HepG2 (cell line): ENCODE measurements around the gene SGCG. TPM values are rescaled to one million over a fixed set of nuclear protein-coding genes. Genes with fewer than 3 reads are reported as not detected.

Source experiments
- ATAC-seq: fragments of 200-7000 bp; cut with Tn5 transposase; 3 replicates; pipeline ENCODE4 v1.9.1; 2020; ENCODE audit warnings: mild to moderate bottlenecking, moderate library complexity
- BruUV-seq: library from RNA; stranded (reverse); fragments of 400-500 nt; replicated peaks from 2 replicates; lab custom pipeline; 2021; lab: Mats Ljungman, UMichigan
- CTCF ChIA-PET: fragments of 300-600 bp; formaldehyde crosslinking; extraction: SDS; loops from one replicate; lab custom pipeline; 2021; ENCODE audit warnings: low total read pairs, inconsistent platforms, low intra/inter-chr PET ratio; lab: Yijun Ruan, JAX
- POLR2A ChIA-PET: fragments of 350-600 bp; sonication (Branson Sonifier 250); formaldehyde crosslinking; loops from one replicate; lab custom pipeline; 2020; ENCODE audit warnings: antibody characterized with exemption, inconsistent platforms; lab: Yijun Ruan, JAX
- DNase-seq: peaks from one replicate; pipeline ENCODE4 v3.0.0-alpha.2; 2015; ENCODE audit warnings: low spot score
- FAIRE-seq: peaks from 3 replicates; lab custom pipeline; 2011; peaks lifted over from hg19 to GRCh38; lab: Jason Lieb, UNC
- H2AFZ ChIP-seq: one replicate; pipeline ENCODE4 v1.6.1; 2011; ENCODE audit warnings: low read length, inconsistent platforms
- H3K27ac ChIP-seq: fragments of 300-600 bp; 3 replicates; pipeline ENCODE4 v1.8.0; 2011; ENCODE audit warnings: mixed run types, mild to moderate bottlenecking, mixed read lengths, low read length, inconsistent platforms; ENCODE audit not compliant: insufficient read depth; ENCODE audit errors: extremely low read length
- H3K27me3 ChIP-seq, 2 experiments: fragments of 200-600 bp in 1 of 2; 2 replicates in 1 of 2; 3 replicates in 1 of 2; pipeline versions ENCODE4 v1.6.0 to v1.8.0; 2011; ENCODE audit warnings: low read length in 2 of 2, mild to moderate bottlenecking in 2 of 2, moderate library complexity in 2 of 2, inconsistent platforms in 1 of 2; ENCODE audit not compliant: insufficient read depth in 2 of 2, control insufficient read depth in 1 of 2
- H3K36me3 ChIP-seq, 2 experiments: fragments of 200-600 bp in 1 of 2; replicated peaks in 1 of 2; 2 replicates in 1 of 2; 3 replicates in 1 of 2; pipeline versions ENCODE4 v1.5.1 to v1.8.0; 2011; ENCODE audit warnings: low read length in 2 of 2, inconsistent platforms in 1 of 2; ENCODE audit not compliant: insufficient read depth in 2 of 2, control insufficient read depth in 1 of 2
- H3K4me1 ChIP-seq: 2 replicates; pipeline ENCODE4 v1.5.1; 2012; ENCODE audit warnings: low read length, inconsistent platforms; ENCODE audit not compliant: insufficient read depth
- H3K4me2 ChIP-seq: 2 replicates; pipeline ENCODE4 v1.6.0; 2011; ENCODE audit warnings: low read depth, low read length, inconsistent platforms
- H3K4me3 ChIP-seq, 3 experiments: fragments of 200-600 bp in 1 of 3; sonication (generic), shearing (Covaris generic) in 1 of 3; replicated peaks in 1 of 3; 2 replicates each; pipeline ENCODE4 v1.5.1; 2011 to 2016; ENCODE audit warnings: low read length in 3 of 3, inconsistent platforms in 2 of 3, low read depth in 2 of 3, mild to moderate bottlenecking in 2 of 3, control low read depth in 1 of 3, mixed read lengths in 1 of 3; ENCODE audit not compliant: insufficient read depth in 1 of 3
- H3K79me2 ChIP-seq: one replicate; pipeline ENCODE4 v1.6.1; 2011; ENCODE audit warnings: low read length, inconsistent platforms; ENCODE audit not compliant: insufficient read depth
- H3K9ac ChIP-seq: 2 replicates; pipeline ENCODE4 v1.6.0; 2011; ENCODE audit warnings: mild to moderate bottlenecking, low read depth, low read length, inconsistent platforms; ENCODE audit not compliant: insufficient read depth
- H3K9me3 ChIP-seq: 2 replicates; pipeline ENCODE4 v1.5.1; 2012; ENCODE audit warnings: mild to moderate bottlenecking, low read length
- H4K20me1 ChIP-seq: 2 replicates; pipeline ENCODE4 v1.6.0; 2011; ENCODE audit warnings: inconsistent platforms, mild to moderate bottlenecking, low read length, moderate library complexity; ENCODE audit not compliant: insufficient read depth
- ETS1 ChIP-seq: sonication (generic); formaldehyde crosslinking; IDR thresholded peaks from 2 replicates; pipeline ENCODE4 v1.4.0; 2020; ENCODE audit warnings: missing genetic modification reagents
- GZF1 ChIP-seq: sonication (generic); formaldehyde crosslinking; IDR thresholded peaks from 2 replicates; pipeline ENCODE4 v1.5.1; 2020; ENCODE audit warnings: mild to moderate bottlenecking, missing genetic modification reagents
- KDM2A ChIP-seq: sonication (generic); formaldehyde crosslinking; IDR thresholded peaks from 2 replicates; pipeline ENCODE4 v1.4.0; 2020; ENCODE audit warnings: low read depth, missing genetic modification reagents, borderline replicate concordance
- NAIF1 ChIP-seq: sonication (generic); formaldehyde crosslinking; IDR thresholded peaks from 2 replicates; pipeline ENCODE4 v1.5.0; 2020; ENCODE audit warnings: mild to moderate bottlenecking, missing genetic modification reagents, borderline replicate concordance
- NFE2 ChIP-seq: sonication (generic); formaldehyde crosslinking; IDR thresholded peaks from 2 replicates; pipeline ENCODE4 v1.4.0; 2020; ENCODE audit warnings: missing genetic modification reagents
- SIN3B ChIP-seq: fragments of 150-350 bp; IDR thresholded peaks from 2 replicates; pipeline ENCODE4 v1.6.1; 2014; ENCODE audit warnings: low read length
- TP53 ChIP-seq: sonication (generic); formaldehyde crosslinking; conservative IDR thresholded peaks from 2 replicates; pipeline ENCODE4 v1.4.0; 2020; ENCODE audit warnings: missing genetic modification reagents
- ZBTB38 ChIP-seq: sonication (generic); formaldehyde crosslinking; IDR thresholded peaks from 2 replicates; pipeline ENCODE4 v1.5.1; 2020; ENCODE audit warnings: mild to moderate bottlenecking, missing genetic modification reagents
- ZFX ChIP-seq: sonication (generic); formaldehyde crosslinking; IDR thresholded peaks from 2 replicates; pipeline ENCODE4 v1.4.0; 2020; ENCODE audit warnings: mild to moderate bottlenecking, low read depth, missing genetic modification reagents, moderate library complexity
- ZKSCAN1 ChIP-seq: fragments of 150-350 bp; IDR thresholded peaks from 2 replicates; pipeline ENCODE4 v1.6.1; 2014; ENCODE audit warnings: low read length
- ZNF10 ChIP-seq: sonication (generic); formaldehyde crosslinking; IDR thresholded peaks from 2 replicates; pipeline ENCODE4 v1.4.0; 2020; ENCODE audit warnings: mild to moderate bottlenecking, low read depth, missing genetic modification reagents, borderline replicate concordance
- ZNF331 ChIP-seq: sonication (generic); formaldehyde crosslinking; IDR thresholded peaks from 2 replicates; pipeline ENCODE4 v1.4.0; 2020; ENCODE audit warnings: missing genetic modification reagents
- ZNF343 ChIP-seq: sonication (generic); formaldehyde crosslinking; IDR thresholded peaks from 2 replicates; pipeline ENCODE4 v1.4.0; 2020; ENCODE audit warnings: mild to moderate bottlenecking, missing genetic modification reagents
- ZNF570 ChIP-seq: sonication (generic); formaldehyde crosslinking; IDR thresholded peaks from 2 replicates; pipeline ENCODE4 v1.4.0; 2020; ENCODE audit warnings: mild to moderate bottlenecking, missing genetic modification reagents, borderline replicate concordance
- in situ Hi-C: cut with HindIII; loops from 2 replicates; pipeline ENCODE4 v1.10.0; 2017; ENCODE audit warnings: low pct_unique_long_range_greater_than_20kb; ENCODE audit not compliant: extremely low pct_ligation_motif_present
- intact Hi-C: fragments of 100-400 bp; cut with micrococcal nuclease; formaldehyde crosslinking; loops from one replicate; pipeline ENCODE4 v1.10.0; 2022; ENCODE audit not compliant: unreplicated experiment
- polyA plus RNA-seq, 8 experiments: library from polyadenylated mRNA; depleted of rRNA in 3 of 8; stranded (reverse) in 7 of 8; unstranded in 1 of 8; fragments of >200 nt; fragmentation: Illumina TruSeq in 4 of 8; extraction: Trizol in 4 of 8; gene quantifications; 2 replicates each; pipeline versions ENCODE4 v1.2.1 to v1.2.3, GENCODE V29; 2011 to 2016; ENCODE audit warnings: low read depth in 4 of 8, missing spikeins in 1 of 8, mixed read lengths in 1 of 8; ENCODE audit not compliant: insufficient read depth in 1 of 8
- total RNA-seq, 5 experiments: library from RNA; depleted of rRNA; stranded (reverse); fragments of >200 nt; fragmentation: Illumina TruSeq; extraction: Trizol; gene quantifications; 2 replicates each; pipeline ENCODE4 v1.2.3, GENCODE V29; 2016; ENCODE audit warnings: low read depth in 1 of 5
- TF ChIP-seq, protein P1 (sequence below): sonication (generic); formaldehyde crosslinking; IDR thresholded peaks from 2 replicates; pipeline ENCODE4 v1.5.0; 2020; ENCODE audit warnings: mild to moderate bottlenecking, missing genetic modification reagents
- TF ChIP-seq, protein P2 (sequence below): sonication (generic); formaldehyde crosslinking; IDR thresholded peaks from 2 replicates; pipeline ENCODE4 v1.4.0; 2020; ENCODE audit warnings: missing genetic modification reagents, borderline replicate concordance
- TF ChIP-seq, protein P3 (sequence below): sonication (generic); formaldehyde crosslinking; IDR thresholded peaks from 2 replicates; pipeline ENCODE4 v1.4.0; 2020; ENCODE audit warnings: missing genetic modification reagents

The SGCG gene
- total and polyA plus RNA-seq, 2 of the 13 experiments (the other 11 are each of a cell fraction or from before 2014, with no cell fraction given), result not detected

DNA sequence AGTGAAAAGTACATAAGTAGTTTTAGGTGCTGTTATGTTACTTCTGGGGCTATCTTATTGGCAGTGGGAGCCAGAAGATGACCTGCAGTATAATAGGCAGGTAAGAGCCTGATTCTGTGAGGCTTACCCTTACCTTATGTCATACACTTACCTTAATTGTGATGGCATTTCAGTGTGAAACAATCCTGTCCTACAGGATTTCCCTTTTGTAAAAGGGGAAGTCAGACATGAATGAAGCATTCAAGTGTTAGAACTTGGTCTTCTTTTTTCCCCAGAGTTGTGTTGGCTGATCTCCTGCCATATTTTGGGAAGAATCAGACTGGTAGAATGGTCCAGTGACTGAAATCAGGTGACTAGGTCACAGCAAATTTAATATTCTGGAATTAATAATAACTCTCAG is 55.2 kb downstream of the SGCG start:
- no peaks in the 10 kb centered on the region for H3K4me1 ChIP-seq
- ChIA-PET CTCF (no interaction called here), POLR2A (no interaction called here)
- FAIRE-seq, result no peak
- H3K27ac ChIP-seq, result no peak overlapping the region
- H3K9ac ChIP-seq, result no peak overlapping the region
- H2AFZ ChIP-seq, result no peak overlapping the region
- TF ChIP-seq ETS1 (CRISPR knock-in tag) (no peak), ZBTB38 (CRISPR knock-in tag) (no peak), TP53 (CRISPR knock-in tag) (no peak), SIN3B (no peak), NFE2 (CRISPR knock-in tag) (no peak), ZNF570 (no peak), ZNF331 (CRISPR knock-in tag) (no peak), ZKSCAN1 (no peak), ZFX (no peak), KDM2A (CRISPR knock-in tag) (no peak), NAIF1 (CRISPR knock-in tag) (no peak), ZNF343 (no peak), GZF1 (no peak), ZNF10 (CRISPR knock-in tag) (no peak)
- TF ChIP-seq, protein P1, sequence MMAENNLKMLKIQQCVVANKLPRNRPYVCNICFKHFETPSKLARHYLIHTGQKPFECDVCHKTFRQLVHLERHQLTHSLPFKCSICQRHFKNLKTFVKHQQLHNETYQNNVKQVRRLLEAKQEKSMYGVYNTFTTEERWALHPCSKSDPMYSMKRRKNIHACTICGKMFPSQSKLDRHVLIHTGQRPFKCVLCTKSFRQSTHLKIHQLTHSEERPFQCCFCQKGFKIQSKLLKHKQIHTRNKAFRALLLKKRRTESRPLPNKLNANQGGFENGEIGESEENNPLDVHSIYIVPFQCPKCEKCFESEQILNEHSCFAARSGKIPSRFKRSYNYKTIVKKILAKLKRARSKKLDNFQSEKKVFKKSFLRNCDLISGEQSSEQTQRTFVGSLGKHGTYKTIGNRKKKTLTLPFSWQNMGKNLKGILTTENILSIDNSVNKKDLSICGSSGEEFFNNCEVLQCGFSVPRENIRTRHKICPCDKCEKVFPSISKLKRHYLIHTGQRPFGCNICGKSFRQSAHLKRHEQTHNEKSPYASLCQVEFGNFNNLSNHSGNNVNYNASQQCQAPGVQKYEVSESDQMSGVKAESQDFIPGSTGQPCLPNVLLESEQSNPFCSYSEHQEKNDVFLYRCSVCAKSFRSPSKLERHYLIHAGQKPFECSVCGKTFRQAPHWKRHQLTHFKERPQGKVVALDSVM (CRISPR knock-in tag), result no peak
- TF ChIP-seq, protein P2, sequence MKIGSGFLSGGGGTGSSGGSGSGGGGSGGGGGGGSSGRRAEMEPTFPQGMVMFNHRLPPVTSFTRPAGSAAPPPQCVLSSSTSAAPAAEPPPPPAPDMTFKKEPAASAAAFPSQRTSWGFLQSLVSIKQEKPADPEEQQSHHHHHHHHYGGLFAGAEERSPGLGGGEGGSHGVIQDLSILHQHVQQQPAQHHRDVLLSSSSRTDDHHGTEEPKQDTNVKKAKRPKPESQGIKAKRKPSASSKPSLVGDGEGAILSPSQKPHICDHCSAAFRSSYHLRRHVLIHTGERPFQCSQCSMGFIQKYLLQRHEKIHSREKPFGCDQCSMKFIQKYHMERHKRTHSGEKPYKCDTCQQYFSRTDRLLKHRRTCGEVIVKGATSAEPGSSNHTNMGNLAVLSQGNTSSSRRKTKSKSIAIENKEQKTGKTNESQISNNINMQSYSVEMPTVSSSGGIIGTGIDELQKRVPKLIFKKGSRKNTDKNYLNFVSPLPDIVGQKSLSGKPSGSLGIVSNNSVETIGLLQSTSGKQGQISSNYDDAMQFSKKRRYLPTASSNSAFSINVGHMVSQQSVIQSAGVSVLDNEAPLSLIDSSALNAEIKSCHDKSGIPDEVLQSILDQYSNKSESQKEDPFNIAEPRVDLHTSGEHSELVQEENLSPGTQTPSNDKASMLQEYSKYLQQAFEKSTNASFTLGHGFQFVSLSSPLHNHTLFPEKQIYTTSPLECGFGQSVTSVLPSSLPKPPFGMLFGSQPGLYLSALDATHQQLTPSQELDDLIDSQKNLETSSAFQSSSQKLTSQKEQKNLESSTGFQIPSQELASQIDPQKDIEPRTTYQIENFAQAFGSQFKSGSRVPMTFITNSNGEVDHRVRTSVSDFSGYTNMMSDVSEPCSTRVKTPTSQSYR, result no peak
- TF ChIP-seq, protein P3, sequence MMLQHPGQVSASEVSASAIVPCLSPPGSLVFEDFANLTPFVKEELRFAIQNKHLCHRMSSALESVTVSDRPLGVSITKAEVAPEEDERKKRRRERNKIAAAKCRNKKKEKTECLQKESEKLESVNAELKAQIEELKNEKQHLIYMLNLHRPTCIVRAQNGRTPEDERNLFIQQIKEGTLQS (CRISPR knock-in tag), result no peak
- no peaks in the 10 kb centered on the region for H3K9me3 ChIP-seq
- ATAC-seq, result no peak
- intact Hi-C loops (no loop called here), in situ Hi-C loops (no loop called here)
- no peaks in the 10 kb centered on the region for H3K36me3 ChIP-seq
- no peaks in the 10 kb centered on the region for H4K20me1 ChIP-seq
- no TSS peak for BruUV-seq
- no peak for DNase-seq
- no peaks in the 10 kb centered on the region for H3K27me3 ChIP-seq
- no peaks in the 10 kb centered on the region for H3K79me2 ChIP-seq
- H3K4me2 ChIP-seq, result no peak overlapping the region
- H3K4me3 ChIP-seq, result no peak overlapping the region
